Right ventricle myocardium inferior (tissue), 1 donor: ENCODE data around the gene NAA11. TPM values are rescaled to one million over a fixed set of nuclear protein-coding genes. Genes with fewer than 3 reads are reported as not detected.

Experiments used
- ATAC-seq: fragments of 200-7000 bp; cut with Tn5 transposase; one replicate; pipeline ENCODE4 v1.9.1; 2020; ENCODE audit warnings: mild to moderate bottlenecking, moderate library complexity
- DNase-seq: peaks from one replicate; pipeline ENCODE4 v3.0.0; 2021; ENCODE audit errors: missing footprints
- intact Hi-C: fragments of 100-400 bp; cut with DNase I; formaldehyde crosslinking; loops from one replicate; pipeline ENCODE4 v1.11.0; 2022
- total RNA-seq: library from RNA; stranded (reverse); fragmentation: NEBNext Ultra II Directional; extraction: Animal tissue kit (Norgen Biotek cat#: 25700); gene quantifications from one replicate; pipeline ENCODE4 v1.2.1, GENCODE V29; 2021
- donor health status: DM: no; HTN: yes; CAD: no; lungs with severe emphysema.

The NAA11 gene
- total RNA-seq, 1 donor from 2014 or later = not detected

DNA sequence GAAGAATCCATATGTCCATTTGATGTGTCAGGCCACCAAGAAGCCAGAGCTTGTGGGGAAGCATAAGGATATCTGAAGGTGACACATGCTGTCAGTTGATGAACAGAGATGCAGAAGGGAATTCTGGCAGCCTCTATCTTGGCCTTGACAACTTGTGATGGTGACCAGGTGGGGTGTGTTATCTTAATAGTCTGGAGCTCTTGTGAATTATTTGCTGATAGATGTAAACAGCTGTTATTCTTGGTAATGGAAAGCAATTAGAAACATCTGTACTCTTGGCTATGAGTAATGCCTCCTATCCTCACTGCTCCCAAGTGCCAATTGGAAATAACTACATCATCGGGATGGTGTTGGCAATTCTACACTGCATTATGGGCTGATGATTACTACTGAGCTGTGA lies 51.9 kb downstream of the NAA11 start:
- peak; percentile 71 for ATAC-seq

DNA sequence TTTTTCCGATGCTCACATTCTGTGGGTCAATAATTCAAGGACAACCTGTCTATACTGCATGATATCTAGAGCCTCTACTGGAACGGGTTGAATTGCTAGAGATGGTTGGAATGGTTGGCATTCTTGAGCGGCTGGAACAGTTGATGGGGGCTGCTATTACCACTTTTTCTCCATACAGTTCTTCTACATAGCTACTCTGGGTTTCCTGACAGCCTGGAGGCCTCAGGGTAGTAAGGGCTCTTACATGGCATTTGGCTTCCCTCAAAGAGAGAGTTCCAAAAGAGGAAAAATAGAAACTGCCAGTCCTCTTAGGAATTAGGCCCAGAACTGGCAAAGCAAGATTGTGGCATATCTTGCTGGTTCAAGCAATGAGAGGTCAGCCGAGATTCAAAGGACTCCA lies 53.1 kb downstream of the NAA11 start:
- intact Hi-C loops = no loop called here
- no peak for DNase-seq
- no peak for ATAC-seq

More for the DNA sequence above, 51.9 kb downstream of the NAA11 start:
- intact Hi-C loops = no loop called here
- DNase-seq = no peak

DNA sequence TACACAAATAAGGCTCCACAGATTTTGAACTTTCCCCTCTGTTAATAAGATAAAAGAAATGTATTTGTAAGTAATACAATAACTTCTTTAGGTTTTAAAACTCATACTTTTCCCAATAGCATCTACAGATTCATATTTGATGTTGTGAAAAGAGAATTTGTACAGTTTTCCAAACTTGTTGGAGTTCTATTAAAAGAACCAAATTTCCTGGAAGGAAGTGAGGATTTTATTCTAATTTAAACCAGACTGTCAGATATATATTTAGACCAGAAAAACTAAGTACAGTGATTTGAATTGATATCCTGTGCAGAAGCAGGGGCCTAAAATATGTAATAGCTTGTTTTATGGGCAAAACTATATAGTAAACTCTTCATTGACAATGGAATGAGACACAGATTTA lies 53.7 kb downstream of the NAA11 start:
- no peak for ATAC-seq
- intact Hi-C loops = no loop called here
- DNase-seq = no peak

DNA sequence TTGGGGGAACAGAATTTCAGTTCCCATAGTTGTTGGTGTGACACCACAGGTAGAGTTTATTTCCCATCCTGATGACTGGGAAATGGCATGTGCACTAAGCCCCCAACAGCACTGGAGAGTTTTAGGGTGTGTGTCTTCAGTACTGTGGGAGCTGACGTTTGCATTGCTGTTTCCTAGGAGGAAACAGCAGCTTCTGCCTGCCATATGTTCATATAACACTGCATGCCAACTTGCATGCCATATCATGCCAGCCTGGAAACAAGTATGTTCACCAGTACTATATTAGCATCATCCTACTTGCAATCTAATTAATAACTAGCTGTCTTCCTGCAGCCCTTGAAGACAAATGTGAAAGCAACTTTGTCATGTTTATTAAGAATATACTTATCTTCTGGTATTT lies 58.2 kb downstream of the NAA11 start:
- intact Hi-C loops = no loop called here
- no peak for DNase-seq
- no peak for ATAC-seq

Other genes starting within 250 kb of the NAA11 start
- gene GK2, start 82.2 kb upstream of the NAA11 start, total RNA-seq = not detected